GM12892 (cell line): ENCODE data around the gene ULK3.

ENCODE experiments used
- POLR2A ChIP-seq: IDR thresholded peaks from 2 replicates; pipeline ENCODE4 v1.6.1; 2011; ENCODE audit warnings: low read depth, low read length, control low read depth
- POLR2AphosphoS5 ChIP-seq: IDR thresholded peaks from 2 replicates; pipeline ENCODE4 v1.6.1; 2011; ENCODE audit warnings: low read depth, low read length, control low read depth
- TAF1 ChIP-seq: IDR thresholded peaks from 2 replicates; pipeline ENCODE4 v1.6.1; 2011; ENCODE audit warnings: low read depth, mild to moderate bottlenecking, control low read depth, low read length, borderline replicate concordance

- 0 out of 2 replicates have a peak, but pooled peaks have one; percentile 23 for TF ChIP-seq POLR2AphosphoS5
- TF ChIP-seq TAF1, result no peak
- no peak for TF ChIP-seq POLR2A
Measured at GRCh38 chr15:74801311-74801997, 41.5 kb downstream of the ULK3 start.
